D341Med (cell line): Measurements from ENCODE around the gene KRI1.
A peak's percentile ranks its signal among the peaks of the same experiment; 100 is the strongest.
"Not testable (repeated sequence)": the region's sequence is repeated elsewhere in the genome, so short reads cannot be mapped to it uniquely, and the experiment has no call there.

ENCODE experiments used
- DNase-seq: peaks from one replicate; pipeline ENCODE4 v3.0.0; 2012; ENCODE audit warnings: low spot score

The KRI1 gene

GRCh38 chr19:10575011-10575716, 9.4 kb upstream of the KRI1 start:
- DNase-seq: no peak

DNA sequence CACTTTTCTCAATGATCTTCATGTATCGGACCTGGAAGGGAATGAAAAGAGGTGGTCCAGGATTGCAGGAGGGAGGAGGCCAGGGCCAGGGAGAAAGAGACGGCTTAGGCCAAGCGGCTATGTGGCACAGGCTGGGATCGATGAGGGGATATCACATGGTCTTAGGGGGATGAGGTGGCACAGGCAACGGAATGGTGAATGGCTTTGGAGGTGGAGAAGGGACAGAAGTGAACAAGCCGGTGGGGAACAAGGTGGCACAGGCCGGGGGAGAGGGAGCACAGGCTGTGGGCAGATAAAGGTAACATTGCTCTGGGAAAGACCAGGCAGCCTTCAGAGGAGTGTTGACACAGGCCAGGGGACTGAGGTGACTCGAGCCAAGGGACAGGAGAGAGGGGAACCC, 8.7 kb upstream of the KRI1 start:
- no peak for DNase-seq

GRCh38 chr19:10573793-10574192, 8.0 kb upstream of the KRI1 start:
- DNase-seq: not testable (repeated sequence)

- DNase-seq: peak; percentile 93
These were observed 3.2 kb upstream of the KRI1 start, which contains the start of gene CDKN2D for GRCh38 chr19:10568826-10569651. Gene CDKN2D, minus strand, starts transcription at chr19:10568979. Its CDS starts 326 bp downstream, at chr19:10568653.

DNA sequence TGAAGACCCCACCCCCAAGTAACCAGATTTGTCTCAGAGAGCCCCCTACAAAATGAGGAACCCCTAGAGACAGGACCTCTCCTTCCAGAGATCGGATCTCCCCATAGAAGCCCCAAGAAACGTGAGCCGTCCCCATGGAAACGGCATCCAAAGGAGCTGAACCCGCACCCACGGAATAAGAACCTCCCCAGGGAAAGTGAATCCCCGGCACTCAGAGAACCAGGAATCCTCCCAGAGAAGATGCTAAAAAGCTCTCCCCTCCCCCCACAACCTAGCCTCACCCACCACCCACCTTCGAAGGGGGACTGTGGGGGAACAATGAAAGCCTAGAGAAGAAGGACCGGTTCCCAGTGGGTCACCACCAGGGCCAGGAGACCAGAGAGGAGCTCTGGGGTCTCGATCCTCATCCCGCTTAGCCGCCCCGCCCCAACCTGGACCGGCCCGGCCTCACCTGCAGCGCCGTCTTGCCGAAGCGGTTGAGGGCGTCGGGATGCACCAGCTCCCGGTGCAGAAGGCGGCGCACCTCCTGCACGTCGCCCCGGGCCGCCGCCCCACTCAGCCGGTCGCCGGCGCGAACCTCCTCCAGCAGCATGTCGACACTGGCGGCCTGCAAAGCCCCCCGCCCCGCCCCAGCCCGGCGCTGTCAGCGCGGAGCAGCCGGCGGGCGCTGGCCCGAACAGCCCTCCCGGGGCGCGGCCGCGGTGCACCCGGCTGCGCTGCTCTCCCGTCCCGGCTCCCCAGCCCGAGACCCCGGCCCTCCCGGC, 2.4 kb upstream of the KRI1 start:
- DNase-seq: no peak

DNA sequence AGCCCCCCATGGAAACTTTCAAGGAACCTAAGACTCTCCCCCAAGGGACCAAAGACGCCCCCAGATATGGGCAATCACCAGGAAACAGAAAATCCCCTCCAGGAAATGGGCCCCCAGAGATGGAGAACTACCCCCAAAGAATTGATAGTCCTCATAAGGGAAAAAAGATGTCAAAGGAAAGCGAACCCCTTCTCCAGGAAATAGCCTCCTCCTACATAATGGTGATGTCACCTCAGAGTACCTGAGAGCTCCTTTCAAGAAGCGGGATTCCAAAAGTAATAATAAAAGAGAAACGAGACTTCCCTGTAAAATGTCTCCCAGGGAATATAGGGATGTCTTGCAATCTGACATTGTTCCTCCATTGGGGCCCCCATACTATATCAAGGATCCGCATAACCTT, 1.8 kb upstream of the KRI1 start:
- no peak for DNase-seq

DNA sequence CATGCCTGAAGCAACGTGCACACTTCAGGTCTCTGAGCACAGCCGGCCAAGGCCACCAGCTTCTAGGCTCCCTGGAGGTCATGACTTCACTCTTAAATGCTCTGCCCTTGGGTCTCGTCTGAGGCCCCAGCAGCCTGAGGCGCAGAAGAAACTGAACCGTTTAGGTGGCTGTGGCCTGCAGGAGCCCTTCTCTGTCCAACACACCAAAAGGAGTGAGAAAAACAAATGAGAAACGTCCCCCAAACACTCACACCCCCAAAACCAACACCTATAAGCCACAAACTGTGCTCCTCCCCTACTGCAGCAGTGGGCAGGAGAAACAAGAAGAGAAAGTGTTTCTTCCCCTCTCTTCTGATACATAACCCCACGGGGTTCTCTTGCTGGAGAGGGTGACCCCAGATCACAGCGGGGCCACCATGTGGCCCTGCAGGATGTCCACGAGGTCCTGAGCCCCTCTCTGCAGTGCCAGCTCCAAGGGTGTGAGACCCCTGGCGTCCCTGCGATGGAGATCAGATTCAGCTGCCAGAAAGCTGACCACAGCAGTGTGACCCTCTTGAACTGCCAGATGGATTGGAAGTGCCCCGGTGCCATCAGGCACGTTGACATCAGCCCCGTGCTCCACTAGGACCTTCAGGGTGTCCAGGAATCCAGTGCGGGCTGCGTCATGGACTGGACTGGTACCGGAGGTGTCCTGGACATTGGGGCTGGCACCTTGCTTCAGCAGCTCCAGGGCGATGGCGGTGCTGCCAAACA, 1.0 kb upstream of the KRI1 start:
- DNase-seq: no peak

- no peak for DNase-seq
These were observed 523 bp upstream of the KRI1 start for GRCh38 chr19:10566408-10566657.

DNA sequence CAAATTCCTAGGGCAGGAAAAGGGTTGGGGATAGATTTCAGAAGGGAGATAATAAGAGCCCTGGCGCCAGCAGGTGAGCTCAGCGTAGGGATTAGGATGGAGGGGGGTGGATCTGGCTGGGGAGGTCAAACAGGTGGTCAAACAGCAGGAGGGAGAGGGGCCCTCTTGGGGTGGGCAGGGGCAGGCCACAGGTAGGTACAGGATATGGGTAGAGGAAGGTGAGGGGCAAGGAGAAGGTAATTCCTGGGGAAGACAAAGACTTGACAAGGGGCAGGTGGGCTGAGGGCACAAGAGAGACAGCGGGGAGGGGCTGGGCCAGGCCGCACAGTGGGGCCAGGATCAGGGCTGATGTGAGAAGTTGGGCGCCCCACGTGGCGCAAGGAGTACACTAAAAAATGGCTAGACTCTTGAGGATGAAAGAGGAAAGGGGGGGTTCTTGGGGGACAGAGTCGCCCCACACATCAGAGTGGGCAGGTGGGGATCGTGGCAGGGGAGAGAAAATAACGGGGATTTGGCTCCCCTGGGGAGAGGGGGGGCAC, 713 bp downstream of the KRI1 start:
- peak; percentile 83 for DNase-seq

GRCh38 chr19:10562609-10563008, 3.2 kb downstream of the KRI1 start:
- no peak for DNase-seq

DNA sequence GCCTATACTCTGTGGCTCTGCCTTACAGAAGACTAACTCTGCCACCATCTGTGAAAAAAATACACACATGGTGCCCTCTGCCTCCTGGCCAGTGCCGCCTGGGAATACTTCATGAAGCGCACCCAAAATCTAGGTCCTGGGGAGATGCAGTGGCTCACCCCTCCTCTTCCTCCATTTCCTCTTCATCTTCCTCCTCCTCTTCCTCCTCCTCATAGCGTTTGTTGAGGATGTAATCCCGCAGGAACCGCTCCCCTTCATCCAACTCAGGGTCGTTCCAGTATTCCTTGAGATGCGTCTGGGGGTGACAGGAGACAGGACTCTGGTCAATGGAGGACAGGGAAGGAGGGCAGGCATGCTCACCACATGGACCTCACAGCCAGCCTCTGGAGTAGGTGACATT, 5.7 kb downstream of the KRI1 start:
- DNase-seq: no peak

DNA sequence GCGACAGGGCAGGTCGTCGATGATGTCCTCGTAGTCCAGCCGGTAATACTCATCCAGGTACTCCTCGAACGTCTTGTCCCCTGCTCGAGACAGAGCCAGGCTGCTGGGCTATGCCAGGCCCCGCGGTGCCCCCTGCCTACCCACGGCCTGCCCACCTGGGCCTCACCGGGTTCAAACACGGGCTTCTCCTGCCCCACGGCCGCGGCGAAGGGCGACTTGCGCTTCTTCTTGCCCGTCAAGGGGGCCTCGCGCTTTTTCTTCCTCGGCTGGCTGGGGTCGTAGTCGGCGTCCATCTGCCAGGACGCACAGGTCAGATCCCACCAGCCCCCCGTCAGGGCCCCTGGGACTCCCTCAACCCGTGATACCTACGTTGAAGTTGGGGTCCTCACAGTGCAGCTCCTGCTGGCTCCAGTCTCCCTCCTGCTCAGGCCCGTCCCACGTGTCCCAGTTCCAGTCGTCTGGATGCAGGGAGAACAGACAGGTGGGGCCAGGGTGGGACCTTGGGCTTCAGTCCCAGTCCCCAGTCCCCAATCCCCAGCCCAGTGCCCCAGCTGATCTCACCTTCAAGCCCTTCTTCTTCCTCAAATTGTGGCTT, 8.1 kb downstream of the KRI1 start:
- peak; percentile 30 for DNase-seq

DNA sequence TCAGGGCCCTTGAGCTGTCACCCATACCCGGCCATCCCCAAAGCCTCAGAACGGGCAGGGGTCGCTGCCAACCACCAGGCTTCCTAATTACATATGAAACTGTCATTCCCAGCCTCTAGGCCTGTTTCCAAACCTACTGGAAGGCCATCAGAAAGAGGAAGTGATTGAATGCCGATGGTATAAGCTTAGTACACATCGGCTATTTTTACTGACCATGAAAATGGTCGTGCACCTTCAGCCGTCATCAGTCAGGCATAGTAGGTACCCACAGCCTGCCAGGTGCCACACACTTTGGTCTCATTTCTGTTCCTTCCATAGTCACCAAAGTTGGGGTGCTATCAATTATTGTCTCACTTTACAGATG, 10.2 kb downstream of the KRI1 start:
- no peak for DNase-seq

DNA sequence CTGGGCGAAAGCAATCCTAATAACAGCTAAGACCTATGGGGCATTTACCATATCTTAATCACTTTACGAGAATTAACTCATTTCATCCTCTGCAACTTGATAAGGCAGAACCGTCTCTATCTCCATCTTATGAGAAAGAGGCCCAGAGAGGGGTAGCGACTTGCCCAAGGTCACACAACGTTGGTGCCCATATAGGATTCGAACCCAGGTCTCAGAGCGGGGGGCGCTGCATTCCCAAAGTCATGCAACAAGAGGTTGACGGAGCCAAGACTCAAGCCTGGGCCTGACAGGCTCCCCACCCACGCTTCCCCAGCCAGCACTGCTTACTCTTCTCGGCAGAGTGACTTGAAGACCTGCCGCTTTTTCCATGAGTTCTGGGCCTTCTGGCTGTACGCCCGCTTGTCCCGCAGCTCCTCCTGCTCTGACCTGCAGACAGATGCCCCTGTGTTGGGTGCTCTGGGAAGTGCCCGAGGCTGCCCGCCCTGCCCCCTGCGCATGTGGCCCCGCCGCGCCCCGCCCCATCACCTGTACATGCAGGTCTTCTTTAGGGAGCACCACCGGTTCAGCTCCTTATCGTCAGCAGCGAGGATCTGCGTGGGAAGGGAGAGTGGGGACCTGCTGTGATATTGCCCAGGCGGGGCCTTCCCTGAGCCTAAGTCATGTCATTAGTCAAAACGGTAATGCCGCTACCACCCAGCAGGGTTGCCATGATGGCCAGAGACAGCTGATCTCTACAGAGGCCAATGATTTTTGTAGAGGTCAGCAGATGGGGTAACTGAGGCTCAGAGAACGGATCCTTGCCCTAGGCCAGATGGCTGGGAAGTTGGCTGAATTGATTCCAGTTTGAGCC, 10.8 kb downstream of the KRI1 start:
- DNase-seq: no peak

DNA sequence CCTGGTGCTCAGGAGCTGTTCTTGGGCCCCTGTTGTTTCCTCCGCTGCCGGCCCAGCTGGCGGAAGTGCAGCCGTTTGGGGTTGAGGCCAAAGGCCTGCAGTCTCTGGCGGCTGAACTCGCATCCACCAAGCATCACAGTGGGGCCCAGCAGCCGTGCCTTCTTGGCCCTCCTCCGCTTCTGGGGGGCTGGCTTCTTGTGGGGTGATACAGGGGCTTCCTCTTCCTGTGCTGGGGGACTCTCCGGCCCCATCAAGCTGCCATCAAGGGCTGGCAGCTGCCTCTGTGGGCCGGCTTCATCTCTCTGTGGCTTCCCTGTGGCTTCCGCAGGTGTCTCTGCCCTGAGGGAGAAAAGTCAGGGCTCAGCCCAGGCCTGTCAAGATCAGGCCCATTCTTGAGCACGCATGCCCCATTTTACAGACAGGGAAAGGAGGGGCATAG, 11.8 kb downstream of the KRI1 start:
- DNase-seq: no peak

- no peak for DNase-seq
These were observed 12.6 kb downstream of the KRI1 start for GRCh38 chr19:10553087-10553667.

DNA sequence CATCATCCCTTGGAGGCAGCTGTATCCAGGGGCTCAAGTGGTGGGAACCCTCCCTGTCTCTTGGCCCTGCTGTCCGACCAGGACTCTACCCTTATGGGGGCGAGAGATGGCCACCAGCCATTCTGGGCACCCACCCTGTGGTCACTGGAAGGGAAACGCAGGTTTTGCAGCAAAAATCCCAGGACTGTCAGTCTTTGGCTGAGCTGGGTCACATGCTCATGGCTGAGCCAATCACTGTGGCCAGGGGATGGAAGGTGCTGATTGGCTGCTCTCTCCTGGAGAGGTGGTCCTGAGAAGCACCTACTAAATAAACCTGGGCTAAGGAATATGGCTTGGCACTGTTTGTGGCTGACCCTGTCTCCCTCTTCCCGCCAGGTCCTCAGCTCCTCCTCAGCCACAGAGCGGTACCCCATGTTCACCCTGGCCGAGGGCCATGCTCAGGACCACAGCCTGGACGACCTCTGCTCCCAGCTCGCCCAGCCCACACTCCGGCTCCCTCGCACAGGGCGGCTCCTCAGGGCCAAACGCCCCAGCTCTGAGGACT, 13.2 kb downstream of the KRI1 start:
- peak; percentile 72 for DNase-seq

GRCh38 chr19:10551698-10552301, 14.0 kb downstream of the KRI1 start:
- DNase-seq: peak; percentile 71

DNA sequence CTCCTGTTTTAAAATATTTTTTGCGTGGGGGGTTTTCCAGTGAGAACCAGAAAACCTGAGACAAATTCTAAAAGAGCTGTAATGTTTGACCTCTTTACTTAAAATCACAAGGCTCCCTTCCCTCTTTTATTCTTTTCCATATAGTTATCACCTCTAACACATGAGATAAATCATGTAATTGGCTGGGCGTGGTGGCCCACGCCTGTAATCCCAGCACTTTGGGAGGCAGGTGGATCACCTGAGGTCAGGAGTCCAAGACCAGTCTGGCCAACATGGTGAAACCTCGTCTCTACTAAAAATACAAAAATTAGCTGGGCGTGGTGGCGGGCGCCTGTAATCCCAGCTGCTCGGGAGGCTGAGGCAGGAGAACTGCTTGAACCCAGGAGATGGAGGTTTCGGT, 14.8 kb downstream of the KRI1 start:
- not testable (repeated sequence) for DNase-seq

DNA sequence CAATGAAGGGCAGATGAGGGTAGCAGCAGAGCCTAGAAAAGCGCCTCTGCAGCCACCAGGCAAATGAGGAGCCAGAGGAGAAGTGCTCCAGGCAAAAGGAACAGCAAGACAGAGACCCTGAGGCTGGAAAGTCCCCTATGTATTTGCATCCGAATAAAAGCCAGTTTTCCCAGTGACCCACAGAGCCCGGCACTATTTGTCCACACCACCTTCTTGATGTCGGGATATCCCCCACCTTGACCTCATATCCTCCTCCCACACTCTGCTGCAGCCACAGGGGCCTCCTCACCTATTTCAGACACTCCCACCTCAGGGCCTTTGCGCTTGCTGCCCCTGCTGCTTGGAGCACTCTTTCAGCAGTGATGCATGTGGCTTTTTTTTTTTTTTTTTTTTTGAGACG, 15.5 kb downstream of the KRI1 start:
- no peak for DNase-seq
